ENCODE measurements around the gene ATXN1.

- TF ChIP-seq CTCF (conservative IDR thresholded peaks at IDR 0.05; ENCODE audit: low read length) (no peak), EZH2phosphoT487 (IDR thresholded peaks at IDR 0.05; ENCODE audit: borderline replicate concordance) (no peak)
Observed at GRCh38 chr6:16324184-16324583, 437.1 kb downstream of the ATXN1 start.

Measured in Loucy (cell line).